ENCODE data around the gene DTNBP1.
A peak's percentile ranks its signal among the peaks of the same experiment; 100 is the strongest.

The DTNBP1 gene

GRCh38 chr6:15665237-15665636 lies 2.4 kb upstream of the DTNBP1 start:
- no peak for TF ChIP-seq CTCF (IDR thresholded peaks at IDR 0.05; ENCODE audit: low read depth, low read length)
- H3K9me3 ChIP-seq: no peaks in the 10 kb centered on the region
- H3K36me3 ChIP-seq: no peaks in the 10 kb centered on the region
- H3K4me1 ChIP-seq: no peaks in the 10 kb centered on the region
- no peak overlapping the region for H3K4me3 ChIP-seq (ENCODE audit: low read depth, low read length)
- H3K27me3 ChIP-seq: peaks cover 20% of the 10 kb centered on the region
- no peak for DNase-seq

GRCh38 chr6:15663130-15663871 lies 473 bp upstream of the DTNBP1 start:
- no peaks in the 10 kb centered on the region for H3K4me1 ChIP-seq
- H3K9me3 ChIP-seq: no peaks in the 10 kb centered on the region
- H3K36me3 ChIP-seq: no peaks in the 10 kb centered on the region
- no peak for TF ChIP-seq CTCF (IDR thresholded peaks at IDR 0.05; ENCODE audit: low read depth, low read length)
- DNase-seq: no peak
- peaks cover 9% of the 10 kb centered on the region for H3K27me3 ChIP-seq
- H3K4me3 ChIP-seq (ENCODE audit: low read depth, low read length): peak overlapping the region; percentile 73

- Histone ChIP-seq H3K4me1 (no peaks in the 10 kb centered on the region), H3K36me3 (no peaks in the 10 kb centered on the region), H3K27me3 (peaks cover 3% of the 10 kb centered on the region), H3K9me3 (no peaks in the 10 kb centered on the region), H3K4me3 (ENCODE audit: low read depth, low read length) (peak overlapping the region; percentile 73)
- no peak for DNase-seq
- TF ChIP-seq CTCF (IDR thresholded peaks at IDR 0.05; ENCODE audit: low read depth, low read length): no peak
Observed at GRCh38 chr6:15661853-15662325, 939 bp downstream of the DTNBP1 start.

- peak; percentile 19 for DNase-seq
- Histone ChIP-seq H3K36me3 (no peaks in the 10 kb centered on the region), H3K4me1 (no peaks in the 10 kb centered on the region), H3K9me3 (no peaks in the 10 kb centered on the region), H3K4me3 (ENCODE audit: low read depth, low read length) (no peak overlapping the region), H3K27me3 (no peaks in the 10 kb centered on the region; the same call in 1 of the 2 replicates)
- no peak for TF ChIP-seq CTCF (IDR thresholded peaks at IDR 0.05; ENCODE audit: low read depth, low read length)
Observed at GRCh38 chr6:15659181-15659580, 3.6 kb downstream of the DTNBP1 start.

- no peaks in the 10 kb centered on the region for H3K27me3 ChIP-seq
- H3K36me3 ChIP-seq: no peaks in the 10 kb centered on the region
- TF ChIP-seq CTCF (IDR thresholded peaks at IDR 0.05; ENCODE audit: low read depth, low read length): no peak
- no peak overlapping the region for H3K4me3 ChIP-seq (ENCODE audit: low read depth, low read length)
- DNase-seq: no peak
- no peaks in the 10 kb centered on the region for H3K9me3 ChIP-seq
- H3K4me1 ChIP-seq: no peaks in the 10 kb centered on the region
Observed at GRCh38 chr6:15658181-15658744, 4.6 kb downstream of the DTNBP1 start.

- TF ChIP-seq CTCF (IDR thresholded peaks at IDR 0.05; ENCODE audit: low read depth, low read length): no peak
- Histone ChIP-seq H3K4me1 (no peaks in the 10 kb centered on the region), H3K27me3 (no peaks in the 10 kb centered on the region), H3K36me3 (no peaks in the 10 kb centered on the region), H3K4me3 (ENCODE audit: low read depth, low read length) (no peak overlapping the region), H3K9me3 (no peaks in the 10 kb centered on the region)
- DNase-seq: no peak
Observed at GRCh38 chr6:15657290-15657689, 5.5 kb downstream of the DTNBP1 start.
